ENCODE results near the gene TASOR. TPM values are rescaled to one million over a fixed set of nuclear protein-coding genes. Genes with fewer than 3 reads are reported as not detected.
A peak's percentile ranks its signal among the peaks of the same experiment; 100 is the strongest.

Gene TASOR
- total RNA-seq, 2 donors from 2014 or later: 62.5 to 94.2 TPM

DNA sequence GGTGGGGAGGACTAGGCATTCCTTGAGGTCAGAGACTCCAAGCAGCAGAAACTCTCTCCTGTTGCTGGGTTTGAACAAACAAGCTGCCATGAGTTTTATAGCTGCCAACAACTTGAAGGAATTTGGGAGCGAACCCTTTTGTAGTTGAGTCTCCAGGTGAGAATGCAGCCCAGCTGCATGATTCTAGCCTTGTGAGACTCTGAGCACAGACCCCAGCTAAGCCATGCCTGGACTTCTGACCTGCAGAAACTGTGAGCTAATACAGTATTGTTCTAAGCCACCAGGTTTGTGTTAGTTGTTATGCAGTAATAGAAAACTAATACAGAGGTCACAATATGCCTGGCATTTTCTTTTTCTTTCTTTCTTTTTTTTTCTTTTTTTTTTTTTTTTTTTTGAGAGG, 6.2 kb upstream of the TASOR start:
- H3K4me1 Mint-ChIP-seq: no peaks in the 10 kb centered on the region
- H3K9me3 ChIP-seq (ENCODE audit: control insufficient read depth, low read length): peaks cover 2% of the 10 kb centered on the region
- peaks cover 7% of the 10 kb centered on the region for H3K36me3 Mint-ChIP-seq (ENCODE audit: low read depth)
- no peak overlapping the region for H3K27ac Mint-ChIP-seq
- H3K27me3 Mint-ChIP-seq (ENCODE audit: insufficient read depth): peaks cover 8% of the 10 kb centered on the region
- no peak overlapping the region for H3K27ac ChIP-seq (ENCODE audit: low read depth, low read length)
- no peak overlapping the region for H3K4me3 Mint-ChIP-seq
- no peaks in the 10 kb centered on the region for H3K4me1 ChIP-seq (ENCODE audit: control insufficient read depth, insufficient read depth, low read length)
- H3K9ac ChIP-seq (ENCODE audit: extremely low read depth, low read length, poor library complexity, severe bottlenecking): no peak overlapping the region
- no peaks in the 10 kb centered on the region for H3K27me3 ChIP-seq (ENCODE audit: control insufficient read depth, insufficient read depth, low read length, poor library complexity, severe bottlenecking)
- WGBS, 2 experiments (ENCODE audit: insufficient coverage in 1 of 2, insufficient read length in 1 of 2): 95 to 100% methylated on average over 1 of the region's 1 CpG
- DNase-seq: no peak
- no peaks in the 10 kb centered on the region for H3K36me3 ChIP-seq (ENCODE audit: control insufficient read depth, insufficient read depth, low read length)
- peaks cover 12% of the 10 kb centered on the region for H3K9me3 Mint-ChIP-seq
- H3K4me3 ChIP-seq (ENCODE audit: low read length): no peak overlapping the region
- TF ChIP-seq, protein P1, sequence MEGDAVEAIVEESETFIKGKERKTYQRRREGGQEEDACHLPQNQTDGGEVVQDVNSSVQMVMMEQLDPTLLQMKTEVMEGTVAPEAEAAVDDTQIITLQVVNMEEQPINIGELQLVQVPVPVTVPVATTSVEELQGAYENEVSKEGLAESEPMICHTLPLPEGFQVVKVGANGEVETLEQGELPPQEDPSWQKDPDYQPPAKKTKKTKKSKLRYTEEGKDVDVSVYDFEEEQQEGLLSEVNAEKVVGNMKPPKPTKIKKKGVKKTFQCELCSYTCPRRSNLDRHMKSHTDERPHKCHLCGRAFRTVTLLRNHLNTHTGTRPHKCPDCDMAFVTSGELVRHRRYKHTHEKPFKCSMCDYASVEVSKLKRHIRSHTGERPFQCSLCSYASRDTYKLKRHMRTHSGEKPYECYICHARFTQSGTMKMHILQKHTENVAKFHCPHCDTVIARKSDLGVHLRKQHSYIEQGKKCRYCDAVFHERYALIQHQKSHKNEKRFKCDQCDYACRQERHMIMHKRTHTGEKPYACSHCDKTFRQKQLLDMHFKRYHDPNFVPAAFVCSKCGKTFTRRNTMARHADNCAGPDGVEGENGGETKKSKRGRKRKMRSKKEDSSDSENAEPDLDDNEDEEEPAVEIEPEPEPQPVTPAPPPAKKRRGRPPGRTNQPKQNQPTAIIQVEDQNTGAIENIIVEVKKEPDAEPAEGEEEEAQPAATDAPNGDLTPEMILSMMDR (conservative IDR thresholded peaks at IDR 0.05): no peak

DNA sequence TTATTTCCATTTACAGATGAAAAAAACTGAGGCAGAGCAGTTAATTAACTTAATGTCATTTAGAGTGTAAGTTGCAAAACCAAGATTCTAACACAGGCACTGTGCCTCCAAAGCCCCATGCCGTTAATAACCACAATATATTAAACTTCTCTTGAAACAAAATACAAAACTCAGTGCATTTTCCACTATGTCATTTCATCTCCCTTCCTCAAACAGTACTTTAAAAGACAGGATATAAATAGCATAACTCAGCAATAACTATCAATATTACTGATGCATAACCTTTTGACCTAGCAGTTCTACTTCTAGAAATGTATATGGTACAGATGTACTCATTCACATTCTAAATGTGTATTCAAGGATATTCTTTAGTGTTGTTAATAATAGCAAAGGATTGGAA, 5.1 kb upstream of the TASOR start:
- Histone ChIP-seq H3K4me3 (ENCODE audit: low read length) (no peak overlapping the region), H3K27me3 (ENCODE audit: control insufficient read depth, insufficient read depth, low read length, poor library complexity, severe bottlenecking) (no peaks in the 10 kb centered on the region), H3K9me3 (ENCODE audit: control insufficient read depth, low read length) (peaks cover 9% of the 10 kb centered on the region), H3K4me1 (ENCODE audit: control insufficient read depth, insufficient read depth, low read length) (no peaks in the 10 kb centered on the region), H3K36me3 (ENCODE audit: control insufficient read depth, insufficient read depth, low read length) (no peaks in the 10 kb centered on the region), H3K9ac (ENCODE audit: extremely low read depth, low read length, poor library complexity, severe bottlenecking) (no peak overlapping the region), H3K27ac (ENCODE audit: low read depth, low read length) (no peak overlapping the region)
- peaks cover 18% of the 10 kb centered on the region for H3K27me3 Mint-ChIP-seq (ENCODE audit: insufficient read depth)
- no peaks in the 10 kb centered on the region for H3K4me1 Mint-ChIP-seq
- no peak for DNase-seq
- no peak overlapping the region for H3K4me3 Mint-ChIP-seq
- WGBS, 2 experiments (ENCODE audit: insufficient coverage in 1 of 2, insufficient read length in 1 of 2): 91 to 100% methylated on average over 1 of the region's 1 CpG
- peaks cover 16% of the 10 kb centered on the region for H3K36me3 Mint-ChIP-seq (ENCODE audit: low read depth)
- no peak overlapping the region for H3K27ac Mint-ChIP-seq
- peaks cover 22% of the 10 kb centered on the region for H3K9me3 Mint-ChIP-seq
- TF ChIP-seq, protein P1 (conservative IDR thresholded peaks at IDR 0.05): no peak

DNA sequence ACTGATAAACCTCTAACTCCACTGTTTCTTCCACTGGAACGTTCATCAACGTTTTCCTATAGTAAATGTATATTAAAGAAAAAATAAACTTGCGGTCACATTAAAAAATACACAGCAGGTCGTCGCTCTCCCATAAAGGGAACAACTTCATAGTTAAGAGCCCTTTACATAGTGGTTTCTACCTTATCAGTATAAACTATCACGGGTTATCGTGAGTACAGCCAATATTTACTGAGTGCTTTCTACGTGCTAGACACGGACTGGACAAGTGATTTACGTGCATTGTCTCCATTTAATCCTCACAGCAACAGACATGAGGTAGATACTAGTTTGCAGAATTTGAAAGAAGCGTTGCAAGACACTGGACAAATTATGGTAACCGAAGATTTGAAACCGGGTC, 964 bp upstream of the TASOR start:
- Mint-ChIP-seq H3K4me1 (peaks cover 21% of the 10 kb centered on the region), H3K4me3 (peak overlapping the region; percentile 90)

More for the DNA sequence above, 964 bp upstream of the TASOR start:
- Histone ChIP-seq H3K36me3 (ENCODE audit: control insufficient read depth, insufficient read depth, low read length) (peaks cover 10% of the 10 kb centered on the region), H3K9ac (ENCODE audit: extremely low read depth, low read length, poor library complexity, severe bottlenecking) (no peak overlapping the region), H3K4me1 (ENCODE audit: control insufficient read depth, insufficient read depth, low read length) (no peaks in the 10 kb centered on the region), H3K4me3 (ENCODE audit: low read length) (no peak overlapping the region), H3K27ac (ENCODE audit: low read depth, low read length) (no peak overlapping the region), H3K9me3 (ENCODE audit: control insufficient read depth, low read length) (peaks cover 9% of the 10 kb centered on the region), H3K27me3 (ENCODE audit: control insufficient read depth, insufficient read depth, low read length, poor library complexity, severe bottlenecking) (no peaks in the 10 kb centered on the region)
- no peak overlapping the region for H3K27ac Mint-ChIP-seq
- no peak for DNase-seq
- peaks cover 13% of the 10 kb centered on the region for H3K9me3 Mint-ChIP-seq
- H3K36me3 Mint-ChIP-seq (ENCODE audit: low read depth): peaks cover 38% of the 10 kb centered on the region
- TF ChIP-seq, protein P1 (conservative IDR thresholded peaks at IDR 0.05): no peak
- WGBS, 2 experiments (ENCODE audit: insufficient coverage in 1 of 2, insufficient read length in 1 of 2): 96 to 98% methylated on average over 9 to 13 of the region's 13 CpGs
- peaks cover 16% of the 10 kb centered on the region for H3K27me3 Mint-ChIP-seq (ENCODE audit: insufficient read depth)
